Measurements from ENCODE around the gene IL3RA. TPM values are rescaled to one million over a fixed set of nuclear protein-coding genes. Genes with fewer than 3 reads are reported as not detected.
A peak's percentile ranks its signal among the peaks of the same experiment; 100 is the strongest.
"Not testable (repeated sequence)": the region's sequence is repeated elsewhere in the genome, so short reads cannot be mapped to it uniquely, and the experiment has no call there.

IL3RA gene
- total RNA-seq, 6 experiments from 2014 or later = 0.42 to 1.7 (median 0.69) TPM

GRCh38 chrX:1424147-1424851, 87.7 kb downstream of the IL3RA start:
- Histone ChIP-seq H3K27ac (no peak overlapping the region), H3K9me3 (no peaks in the 10 kb centered on the region), H3K27me3 (no peaks in the 10 kb centered on the region), H3K36me3 (peaks cover 0 to 3% (median 0%) of the 10 kb centered on the region in 4 donors), H3K4me3 (no peak overlapping the region), H3K4me1 (no peaks in the 10 kb centered on the region)
- 77% methylated on average over 9 of the region's 9 CpGs for WGBS (ENCODE audit: insufficient coverage, low coverage, low lambda C conversion rate, missing lambda C conversion rate)
- TF ChIP-seq CTCF (IDR thresholded peaks at IDR 0.05) = no peak
- no peak for TF ChIP-seq POLR2A (IDR thresholded peaks at IDR 0.05)
- ATAC-seq (no peak), DNase-seq (no peak)
- intact Hi-C loops (cut with DNase I) = no loop called here

- intact Hi-C loops (cut with DNase I) = no loop called here
- H3K27me3 ChIP-seq = no peaks in the 10 kb centered on the region
- no peaks in the 10 kb centered on the region for H3K9me3 ChIP-seq
- TF ChIP-seq CTCF (IDR thresholded peaks at IDR 0.05) = no peak
- TF ChIP-seq POLR2A (IDR thresholded peaks at IDR 0.05) = no peak
- H3K4me1 ChIP-seq = no peaks in the 10 kb centered on the region
- no peak overlapping the region for H3K4me3 ChIP-seq
- DNase-seq (no peak), ATAC-seq (no peak)
- H3K36me3 ChIP-seq = peaks cover 0 to 3% (median 0%) of the 10 kb centered on the region in 4 donors
- H3K27ac ChIP-seq = no peak overlapping the region
- 71% methylated on average over 6 of the region's 10 CpGs for WGBS (ENCODE audit: insufficient coverage, low coverage, low lambda C conversion rate, missing lambda C conversion rate)
Observed at GRCh38 chrX:1425381-1425780, 88.8 kb downstream of the IL3RA start.

- ATAC-seq; H3K36me3 ChIP-seq; H3K9me3 ChIP-seq; H3K27ac ChIP-seq; H3K4me3 ChIP-seq; intact Hi-C loops (cut with DNase I); H3K4me1 ChIP-seq; H3K27me3 ChIP-seq; DNase-seq: not testable (repeated sequence)
- 100% methylated on average over 10 of the region's 16 CpGs for WGBS (ENCODE audit: insufficient coverage, low coverage, low lambda C conversion rate, missing lambda C conversion rate)
Observed at GRCh38 chrX:1426321-1426720, 89.7 kb downstream of the IL3RA start.

- intact Hi-C loops (cut with DNase I) = no loop called here
- no peak overlapping the region for H3K27ac ChIP-seq
- H3K4me1 ChIP-seq = no peaks in the 10 kb centered on the region
- H3K9me3 ChIP-seq = no peaks in the 10 kb centered on the region
- H3K27me3 ChIP-seq = no peaks in the 10 kb centered on the region
- peak in 1 of 4 donors; percentile 9 for ATAC-seq
- WGBS (ENCODE audit: insufficient coverage, low coverage, low lambda C conversion rate, missing lambda C conversion rate) = 100% methylated on average over 6 of the region's 32 CpGs
- no peak overlapping the region for H3K4me3 ChIP-seq
- TF ChIP-seq CTCF (IDR thresholded peaks at IDR 0.05) = no peak
- TF ChIP-seq POLR2A (IDR thresholded peaks at IDR 0.05) = no peak
- DNase-seq = no peak
- peaks cover 0 to 1% (median 0%) of the 10 kb centered on the region in 4 donors for H3K36me3 ChIP-seq
Observed at GRCh38 chrX:1427756-1428155, 91.2 kb downstream of the IL3RA start.

- TF ChIP-seq CTCF (IDR thresholded peaks at IDR 0.05) (no peak), POLR2A (IDR thresholded peaks at IDR 0.05) (no peak)
- ATAC-seq (no peak), DNase-seq (no peak)
- H3K4me1 ChIP-seq = no peaks in the 10 kb centered on the region
- intact Hi-C loops (cut with DNase I) = no loop called here
- H3K27ac ChIP-seq = no peak overlapping the region
- no peaks in the 10 kb centered on the region for H3K27me3 ChIP-seq
- peaks cover 0 to 1% (median 0%) of the 10 kb centered on the region in 4 donors for H3K36me3 ChIP-seq
- WGBS (ENCODE audit: insufficient coverage, low coverage, low lambda C conversion rate, missing lambda C conversion rate) = 93% methylated on average over 8 of the region's 10 CpGs
- no peak overlapping the region for H3K4me3 ChIP-seq
- no peaks in the 10 kb centered on the region for H3K9me3 ChIP-seq
Observed at GRCh38 chrX:1430451-1430850, 93.9 kb downstream of the IL3RA start.

MicroRNAs within 50 kb of the gene (microRNA counts, 767-probe panel; counts per million panel counts)
- 237 counts per million for microRNA hsa-miR-3690

Small RNA genes within 50 kb of the gene (microRNA-seq; reads per million reads assigned to microRNA genes)
- 0 reads per million in 2 donors for gene MIR3690

Small RNA genes within 50 kb of the gene (small RNA-seq; reads per million reads assigned to genes)
- gene MIR3690 = 0 reads per million in 2 experiments
- 0 to 0.10 reads per million in 2 experiments for gene RNA5SP498

Other genes starting within 250 kb of the IL3RA start
- under 1 TPM in 1 of 6 experiments, not detected in 5; 0.55 TPM for gene CRLF2, start 124.1 kb upstream of the IL3RA start, total RNA-seq
- 1 to 10 TPM; 1.4 to 4.0 (median 2.5) TPM for gene CSF2RA, start 68.0 kb upstream of the IL3RA start, total RNA-seq
- 10 to 100 TPM; 44.3 to 87.8 (median 57.0) TPM for gene SLC25A6, start 55.3 kb downstream of the IL3RA start, total RNA-seq
- gene ASMTL, start 116.1 kb downstream of the IL3RA start, total RNA-seq = 10 to 100 TPM; 12.5 to 27.3 (median 18.6) TPM
- under 1 TPM; 0.37 to 0.87 (median 0.73) TPM for gene P2RY8, start 200.4 kb downstream of the IL3RA start, total RNA-seq